Measurements from ENCODE around the gene GGPS1. TPM values are rescaled to one million over a fixed set of nuclear protein-coding genes. Genes with fewer than 3 reads are reported as not detected.

GGPS1 gene
- total and polyA plus RNA-seq, 4 donors, result 4.8 to 13.2 (median 8.3) TPM

DNA sequence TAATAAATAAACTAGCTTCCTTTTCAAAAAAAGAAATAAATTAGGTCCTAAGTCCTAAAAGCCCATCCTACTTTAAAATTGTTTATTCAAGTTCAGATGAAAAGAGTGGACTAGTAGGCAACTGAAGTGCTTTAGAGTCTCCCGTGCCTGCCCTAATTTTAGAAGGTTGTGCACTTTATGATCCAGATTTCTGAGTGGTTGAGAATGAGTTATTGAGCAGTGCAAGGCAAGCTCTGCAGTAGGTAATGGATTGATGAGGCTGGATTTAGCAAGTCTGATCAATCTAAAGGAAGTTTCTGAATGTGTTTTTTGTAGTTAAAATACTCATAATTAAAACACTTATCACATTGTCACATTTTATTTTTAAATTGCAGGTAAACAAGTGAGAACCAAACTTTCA is 13.0 kb downstream of the GGPS1 start:
- H3K9ac ChIP-seq (ENCODE audit: low read depth in 1 of 2, low read length in 2 of 2), result no peak overlapping the region
- DNase-seq (ENCODE audit: low spot score), result no peak
- no peak overlapping the region for H3K4me3 ChIP-seq (ENCODE audit: low read depth in 1 of 3, low read length in 3 of 3)
- WGBS, result 76% methylated on average over 1 of the region's 1 CpG
- H3K9me3 ChIP-seq (ENCODE audit: control insufficient read depth in 4 of 4, low read length in 3 of 4), result no peaks in the 10 kb centered on the region
- H3K27ac ChIP-seq (ENCODE audit: low read depth in 1 of 2, low read length in 2 of 2), result no peak overlapping the region
- H3K4me1 ChIP-seq (ENCODE audit: control insufficient read depth in 4 of 4, insufficient read depth in 4 of 4, low read length in 3 of 4), result peaks cover 0 to 11% (median 10%) of the 10 kb centered on the region in 4 donors
- TF ChIP-seq NR2F2 (IDR thresholded peaks at IDR 0.05) (no peak), FOXA2 (IDR thresholded peaks at IDR 0.05) (no peak)
- TF ChIP-seq, protein P1, sequence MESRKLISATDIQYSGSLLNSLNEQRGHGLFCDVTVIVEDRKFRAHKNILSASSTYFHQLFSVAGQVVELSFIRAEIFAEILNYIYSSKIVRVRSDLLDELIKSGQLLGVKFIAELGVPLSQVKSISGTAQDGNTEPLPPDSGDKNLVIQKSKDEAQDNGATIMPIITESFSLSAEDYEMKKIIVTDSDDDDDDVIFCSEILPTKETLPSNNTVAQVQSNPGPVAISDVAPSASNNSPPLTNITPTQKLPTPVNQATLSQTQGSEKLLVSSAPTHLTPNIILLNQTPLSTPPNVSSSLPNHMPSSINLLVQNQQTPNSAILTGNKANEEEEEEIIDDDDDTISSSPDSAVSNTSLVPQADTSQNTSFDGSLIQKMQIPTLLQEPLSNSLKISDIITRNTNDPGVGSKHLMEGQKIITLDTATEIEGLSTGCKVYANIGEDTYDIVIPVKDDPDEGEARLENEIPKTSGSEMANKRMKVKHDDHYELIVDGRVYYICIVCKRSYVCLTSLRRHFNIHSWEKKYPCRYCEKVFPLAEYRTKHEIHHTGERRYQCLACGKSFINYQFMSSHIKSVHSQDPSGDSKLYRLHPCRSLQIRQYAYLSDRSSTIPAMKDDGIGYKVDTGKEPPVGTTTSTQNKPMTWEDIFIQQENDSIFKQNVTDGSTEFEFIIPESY (IDR thresholded peaks at IDR 0.05), result no peak
- no peaks in the 10 kb centered on the region for H3K27me3 ChIP-seq (ENCODE audit: control insufficient read depth in 4 of 4, insufficient read depth in 4 of 4, low read length in 3 of 4)
- peaks cover 0 to 13% (median 7%) of the 10 kb centered on the region in 4 donors for H3K36me3 ChIP-seq (ENCODE audit: control insufficient read depth in 4 of 4, insufficient read depth in 3 of 4, low read depth in 1 of 4, low read length in 3 of 4)

DNA sequence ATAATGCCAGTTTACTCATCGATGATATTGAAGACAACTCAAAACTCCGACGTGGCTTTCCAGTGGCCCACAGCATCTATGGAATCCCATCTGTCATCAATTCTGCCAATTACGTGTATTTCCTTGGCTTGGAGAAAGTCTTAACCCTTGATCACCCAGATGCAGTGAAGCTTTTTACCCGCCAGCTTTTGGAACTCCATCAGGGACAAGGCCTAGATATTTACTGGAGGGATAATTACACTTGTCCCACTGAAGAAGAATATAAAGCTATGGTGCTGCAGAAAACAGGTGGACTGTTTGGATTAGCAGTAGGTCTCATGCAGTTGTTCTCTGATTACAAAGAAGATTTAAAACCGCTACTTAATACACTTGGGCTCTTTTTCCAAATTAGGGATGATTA is 13.7 kb downstream of the GGPS1 start:
- Histone ChIP-seq H3K4me1 (ENCODE audit: control insufficient read depth in 4 of 4, insufficient read depth in 4 of 4, low read length in 3 of 4) (peaks cover 0 to 5% (median 3%) of the 10 kb centered on the region in 4 donors), H3K27ac (ENCODE audit: low read depth in 1 of 2, low read length in 2 of 2) (no peak overlapping the region), H3K9me3 (ENCODE audit: control insufficient read depth in 4 of 4, low read length in 3 of 4) (no peaks in the 10 kb centered on the region), H3K9ac (ENCODE audit: low read depth in 1 of 2, low read length in 2 of 2) (no peak overlapping the region), H3K36me3 (ENCODE audit: control insufficient read depth in 4 of 4, insufficient read depth in 3 of 4, low read depth in 1 of 4, low read length in 3 of 4) (peaks cover 0 to 13% (median 7%) of the 10 kb centered on the region in 4 donors), H3K27me3 (ENCODE audit: control insufficient read depth in 4 of 4, insufficient read depth in 4 of 4, low read length in 3 of 4) (no peaks in the 10 kb centered on the region), H3K4me3 (ENCODE audit: low read depth in 1 of 3, low read length in 3 of 3) (no peak overlapping the region)
- no peak for DNase-seq (ENCODE audit: low spot score)
- TF ChIP-seq RXRA (IDR thresholded peaks at IDR 0.05), result no peak
- TF ChIP-seq, protein P2, sequence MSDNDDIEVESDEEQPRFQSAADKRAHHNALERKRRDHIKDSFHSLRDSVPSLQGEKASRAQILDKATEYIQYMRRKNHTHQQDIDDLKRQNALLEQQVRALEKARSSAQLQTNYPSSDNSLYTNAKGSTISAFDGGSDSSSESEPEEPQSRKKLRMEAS (IDR thresholded peaks at IDR 0.05), result no peak
- no peak for TF ChIP-seq FOXA2 (IDR thresholded peaks at IDR 0.05)
- no peak for TF ChIP-seq YY1 (IDR thresholded peaks at IDR 0.05)
- no peak for TF ChIP-seq EGR1 (IDR thresholded peaks at IDR 0.05; ENCODE audit: low read depth in 2 of 2)
- no peak for TF ChIP-seq NR2F2 (IDR thresholded peaks at IDR 0.05)
- TF ChIP-seq, protein P1 (IDR thresholded peaks at IDR 0.05), result no peak
- TF ChIP-seq TAF1 (conservative IDR thresholded peaks at IDR 0.05), result no peak
- no peak for TF ChIP-seq HNF4G (IDR thresholded peaks at IDR 0.05)
- TF ChIP-seq, protein P3, sequence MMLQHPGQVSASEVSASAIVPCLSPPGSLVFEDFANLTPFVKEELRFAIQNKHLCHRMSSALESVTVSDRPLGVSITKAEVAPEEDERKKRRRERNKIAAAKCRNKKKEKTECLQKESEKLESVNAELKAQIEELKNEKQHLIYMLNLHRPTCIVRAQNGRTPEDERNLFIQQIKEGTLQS (IDR thresholded peaks at IDR 0.05), result no peak
- TF ChIP-seq RAD21 (IDR thresholded peaks at IDR 0.05), result no peak
- TF ChIP-seq HNF4A (conservative IDR thresholded peaks at IDR 0.05), result no peak
- TF ChIP-seq JUND (IDR thresholded peaks at IDR 0.05), result no peak
- no peak for TF ChIP-seq GABPA (IDR thresholded peaks at IDR 0.05 in 1 of 2, conservative IDR thresholded peaks at IDR 0.05 in 1 of 2)
- TF ChIP-seq, protein P4, sequence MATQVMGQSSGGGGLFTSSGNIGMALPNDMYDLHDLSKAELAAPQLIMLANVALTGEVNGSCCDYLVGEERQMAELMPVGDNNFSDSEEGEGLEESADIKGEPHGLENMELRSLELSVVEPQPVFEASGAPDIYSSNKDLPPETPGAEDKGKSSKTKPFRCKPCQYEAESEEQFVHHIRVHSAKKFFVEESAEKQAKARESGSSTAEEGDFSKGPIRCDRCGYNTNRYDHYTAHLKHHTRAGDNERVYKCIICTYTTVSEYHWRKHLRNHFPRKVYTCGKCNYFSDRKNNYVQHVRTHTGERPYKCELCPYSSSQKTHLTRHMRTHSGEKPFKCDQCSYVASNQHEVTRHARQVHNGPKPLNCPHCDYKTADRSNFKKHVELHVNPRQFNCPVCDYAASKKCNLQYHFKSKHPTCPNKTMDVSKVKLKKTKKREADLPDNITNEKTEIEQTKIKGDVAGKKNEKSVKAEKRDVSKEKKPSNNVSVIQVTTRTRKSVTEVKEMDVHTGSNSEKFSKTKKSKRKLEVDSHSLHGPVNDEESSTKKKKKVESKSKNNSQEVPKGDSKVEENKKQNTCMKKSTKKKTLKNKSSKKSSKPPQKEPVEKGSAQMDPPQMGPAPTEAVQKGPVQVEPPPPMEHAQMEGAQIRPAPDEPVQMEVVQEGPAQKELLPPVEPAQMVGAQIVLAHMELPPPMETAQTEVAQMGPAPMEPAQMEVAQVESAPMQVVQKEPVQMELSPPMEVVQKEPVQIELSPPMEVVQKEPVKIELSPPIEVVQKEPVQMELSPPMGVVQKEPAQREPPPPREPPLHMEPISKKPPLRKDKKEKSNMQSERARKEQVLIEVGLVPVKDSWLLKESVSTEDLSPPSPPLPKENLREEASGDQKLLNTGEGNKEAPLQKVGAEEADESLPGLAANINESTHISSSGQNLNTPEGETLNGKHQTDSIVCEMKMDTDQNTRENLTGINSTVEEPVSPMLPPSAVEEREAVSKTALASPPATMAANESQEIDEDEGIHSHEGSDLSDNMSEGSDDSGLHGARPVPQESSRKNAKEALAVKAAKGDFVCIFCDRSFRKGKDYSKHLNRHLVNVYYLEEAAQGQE (IDR thresholded peaks at IDR 0.05), result no peak
- WGBS, result 82% methylated on average over 6 of the region's 6 CpGs

Measured in liver (tissue), 9 donors.